Stimulated activated effector memory CD8-positive, alpha-beta T cell treated with anti-CD3 and anti-CD28 coated beads, Interleukin-12 subunit alpha, Interleukin-12 subunit beta, amount 100 ng/mL, for 72 hours (primary cell): ENCODE measurements around the gene RNF213.
"Not testable (repeated sequence)": the region's sequence is repeated elsewhere in the genome, so short reads cannot be mapped to it uniquely, and the experiment has no call there.

Source experiments
- ATAC-seq: fragments of 150-1000 bp; cut with Tn5 transposase; 2 replicates; pipeline ENCODE4 v1.10.0; 2021
- DNase-seq, 2 donors: peaks; one replicate each; pipeline ENCODE4 v3.0.0; 2021 to 2022; ENCODE audit warnings: low spot score in 2 of 2
- H3K27ac Mint-ChIP-seq: one replicate; pipeline ENCODE4 v1.8.0; 2022; ENCODE audit warnings: mild to moderate bottlenecking, mixed read lengths
- H3K36me3 Mint-ChIP-seq: one replicate; pipeline ENCODE4 v1.8.0; 2022; ENCODE audit warnings: mild to moderate bottlenecking, mixed read lengths
- H3K4me1 Mint-ChIP-seq: one replicate; pipeline ENCODE4 v1.8.0; 2022; ENCODE audit warnings: mixed read lengths
- H3K4me3 Mint-ChIP-seq: one replicate; pipeline ENCODE4 v1.8.0; 2022; ENCODE audit warnings: mild to moderate bottlenecking, mixed read lengths
- H3K9me3 Mint-ChIP-seq: one replicate; pipeline ENCODE4 v1.8.0; 2022; ENCODE audit warnings: mixed read lengths

RNF213 gene

DNA sequence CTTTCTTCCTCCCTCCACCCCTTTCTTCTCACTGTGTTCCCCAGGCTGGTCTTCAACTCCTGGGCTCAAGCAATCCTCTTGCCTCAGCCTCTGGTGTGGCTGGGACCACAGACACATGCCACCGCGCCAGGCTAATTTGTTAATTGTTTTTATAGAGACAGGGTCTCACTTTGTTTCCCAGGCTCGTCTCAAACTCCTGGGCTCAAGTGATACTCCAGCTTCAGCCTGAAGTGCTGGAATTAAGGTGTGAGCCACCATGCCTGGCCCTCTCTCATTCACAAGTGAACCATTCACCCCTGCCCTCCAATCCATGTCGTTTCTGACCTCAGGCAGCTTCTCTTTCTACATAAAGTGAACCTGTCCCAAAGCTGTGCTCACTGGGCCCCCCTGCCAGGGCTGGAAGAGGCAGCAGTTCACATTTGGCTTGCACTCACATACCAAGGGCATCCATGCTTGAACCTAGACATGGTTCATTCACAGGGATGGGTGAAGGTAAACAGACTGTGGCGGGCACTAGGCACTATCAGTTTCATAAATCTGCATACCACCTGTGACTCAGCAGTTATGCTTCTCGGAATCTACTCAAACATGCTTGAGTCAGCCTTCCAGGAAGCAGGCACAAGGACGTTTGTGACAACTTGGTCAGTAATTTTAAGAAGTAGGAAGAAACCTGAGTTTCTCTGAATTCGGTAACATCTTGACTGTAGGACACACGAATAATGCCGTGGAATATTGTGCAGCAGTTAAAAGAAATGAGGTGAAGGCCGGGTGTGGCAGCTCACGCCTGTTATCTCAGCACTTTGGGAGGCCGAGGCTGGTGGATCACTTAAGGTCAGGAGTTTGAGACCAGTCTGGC is 6.0 kb upstream of the RNF213 start:
- Mint-ChIP-seq H3K4me3 (peak overlapping the region; percentile 65), H3K9me3 (no peaks in the 10 kb centered on the region), H3K4me1 (peaks cover 62% of the 10 kb centered on the region), H3K36me3 (peaks cover 38% of the 10 kb centered on the region), H3K27ac (peak overlapping the region; percentile 96)
- DNase-seq = peak; percentile 51 to 88
- peak; percentile 85 for ATAC-seq

DNA sequence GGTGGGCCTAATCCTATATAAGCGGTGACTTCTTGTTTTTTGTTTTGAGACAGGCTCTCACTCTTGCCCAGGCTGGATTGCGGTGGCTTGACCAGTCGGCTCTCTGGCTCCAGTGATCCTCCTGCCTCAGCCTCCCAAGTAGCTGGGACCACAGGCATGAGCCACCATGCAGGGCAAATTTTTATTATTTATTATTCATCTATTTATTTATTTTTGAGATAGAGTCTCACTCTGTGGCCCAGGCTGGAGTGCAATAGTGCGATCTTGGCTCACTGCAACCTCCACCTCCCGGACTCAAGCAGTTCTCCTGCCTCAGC is 4.7 kb upstream of the RNF213 start:
- Mint-ChIP-seq H3K36me3 (peaks cover 43% of the 10 kb centered on the region), H3K4me1 (peaks cover 66% of the 10 kb centered on the region), H3K27ac (peak overlapping the region; percentile 97), H3K4me3 (no peak overlapping the region), H3K9me3 (no peaks in the 10 kb centered on the region)
- ATAC-seq (no peak), DNase-seq (no peak)

DNA sequence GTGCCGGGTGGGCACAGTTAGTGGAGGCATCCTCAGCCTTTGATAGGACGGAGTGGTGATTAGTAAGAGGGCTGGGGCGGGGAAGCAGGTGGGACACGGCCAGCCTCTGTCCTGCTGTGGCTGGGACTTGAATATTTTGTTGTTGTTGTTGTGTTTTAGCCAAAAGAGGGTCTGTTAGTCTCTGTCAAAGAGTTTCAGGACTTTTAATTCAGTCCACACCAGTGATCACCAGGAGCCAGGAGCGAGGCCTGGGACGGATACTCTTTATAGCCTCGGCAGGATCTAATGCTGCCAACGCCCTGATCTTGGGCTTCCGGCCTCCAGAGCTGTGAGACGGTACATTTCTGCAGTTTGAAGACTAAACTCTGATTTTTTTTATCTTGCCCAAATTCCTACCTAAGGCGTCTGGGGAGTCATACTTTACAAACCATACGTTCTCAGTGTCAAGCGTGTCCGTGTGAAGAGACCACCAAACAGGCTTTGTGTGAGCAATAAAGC is 2.9 kb upstream of the RNF213 start:
- DNase-seq = no peak
- Mint-ChIP-seq H3K9me3 (no peaks in the 10 kb centered on the region), H3K36me3 (peaks cover 50% of the 10 kb centered on the region), H3K4me3 (peak overlapping the region; percentile 94), H3K4me1 (peaks cover 69% of the 10 kb centered on the region), H3K27ac (peak overlapping the region; percentile 97)
- no peak for ATAC-seq

DNA sequence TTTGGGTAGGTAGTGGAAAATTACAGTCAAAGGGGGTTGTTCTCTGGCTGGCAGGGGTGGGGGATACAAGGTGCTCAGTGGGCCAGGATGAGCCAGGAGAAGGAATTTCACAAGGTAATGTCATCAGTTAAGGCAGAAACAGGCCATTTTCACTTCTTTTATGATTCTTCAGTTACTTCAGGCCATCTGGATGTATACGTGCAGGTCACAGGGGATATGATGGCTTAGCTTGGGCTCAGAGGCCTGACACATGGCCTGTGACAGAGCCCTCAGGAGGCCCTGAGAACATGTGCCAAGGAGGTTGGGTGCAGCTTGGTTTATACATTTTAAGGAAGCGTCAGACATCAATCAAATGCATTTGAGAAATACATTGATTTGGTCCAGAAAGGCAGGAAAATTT is 2.4 kb upstream of the RNF213 start:
- H3K9me3 Mint-ChIP-seq, DNase-seq, ATAC-seq: not testable (repeated sequence)
- peak overlapping the region; percentile 97 for H3K27ac Mint-ChIP-seq
- peak overlapping the region; percentile 94 for H3K4me3 Mint-ChIP-seq
- H3K4me1 Mint-ChIP-seq = peaks cover 69% of the 10 kb centered on the region
- peaks cover 49% of the 10 kb centered on the region for H3K36me3 Mint-ChIP-seq

DNA sequence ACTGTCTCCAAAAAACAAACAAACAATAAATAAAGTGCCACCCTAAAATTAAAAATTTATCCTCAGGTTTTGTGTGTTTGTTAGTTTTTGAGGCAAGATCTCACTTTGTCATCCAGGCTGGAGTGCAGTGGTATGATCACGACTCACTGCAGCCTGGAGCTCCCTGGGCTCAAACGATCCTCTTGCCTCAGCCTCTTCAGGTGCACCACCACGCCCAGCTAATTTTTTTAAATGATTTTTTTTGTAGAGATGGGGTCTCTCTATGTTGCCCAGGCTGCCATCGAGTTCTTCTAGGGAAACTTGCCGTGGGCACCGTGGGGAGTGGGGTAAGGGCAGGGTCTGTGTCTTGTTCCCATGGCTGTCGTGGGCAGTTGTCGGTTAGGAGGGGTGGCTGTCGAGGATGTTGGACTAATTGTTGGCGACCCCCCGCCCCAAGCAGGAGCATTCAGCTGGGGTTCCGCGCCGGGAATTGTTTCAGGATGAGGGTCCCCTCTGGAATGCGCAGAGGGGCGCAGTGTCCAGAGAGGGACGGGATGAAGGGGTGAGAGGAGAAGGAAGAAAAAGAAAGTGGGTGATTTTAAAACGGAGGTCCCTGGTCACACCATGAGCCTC is 1.1 kb upstream of the RNF213 start:
- Mint-ChIP-seq H3K36me3 (peaks cover 42% of the 10 kb centered on the region), H3K4me1 (peaks cover 64% of the 10 kb centered on the region), H3K9me3 (no peaks in the 10 kb centered on the region), H3K4me3 (peak overlapping the region; percentile 94), H3K27ac (peak overlapping the region; percentile 97)
- peak in 1 of 2 donors; percentile 63 for DNase-seq
- ATAC-seq = no peak

DNA sequence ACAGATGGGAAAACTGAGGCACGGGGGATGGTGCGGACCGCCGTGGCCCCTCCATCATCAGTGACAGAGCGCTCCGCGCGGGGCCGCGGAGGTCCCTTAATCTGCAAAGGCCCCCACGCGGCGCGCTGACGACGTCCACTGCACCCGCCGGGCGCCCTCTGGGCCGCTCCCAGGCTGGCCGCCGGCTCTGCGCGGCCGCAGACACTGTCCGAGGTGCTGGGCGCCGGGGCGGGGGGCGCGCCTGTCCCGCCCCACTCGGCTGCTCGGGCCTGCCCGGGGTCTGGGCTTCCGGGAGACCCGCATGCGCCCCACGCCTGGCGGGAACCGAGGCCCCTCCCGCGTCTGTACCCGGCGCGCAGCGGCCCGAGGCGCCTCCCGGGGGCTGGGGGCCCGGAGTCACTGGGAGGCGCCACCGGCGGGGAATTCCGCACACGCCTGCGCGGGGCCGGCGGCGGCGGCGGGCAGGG is 550 bp upstream of the RNF213 start:
- H3K36me3 Mint-ChIP-seq = peaks cover 37% of the 10 kb centered on the region
- H3K4me3 Mint-ChIP-seq = peak overlapping the region; percentile 94
- peak overlapping the region; percentile 97 for H3K27ac Mint-ChIP-seq
- DNase-seq = peak; percentile 73 to 89
- no peaks in the 10 kb centered on the region for H3K9me3 Mint-ChIP-seq
- peak; percentile 61 for ATAC-seq
- H3K4me1 Mint-ChIP-seq = peaks cover 63% of the 10 kb centered on the region

DNA sequence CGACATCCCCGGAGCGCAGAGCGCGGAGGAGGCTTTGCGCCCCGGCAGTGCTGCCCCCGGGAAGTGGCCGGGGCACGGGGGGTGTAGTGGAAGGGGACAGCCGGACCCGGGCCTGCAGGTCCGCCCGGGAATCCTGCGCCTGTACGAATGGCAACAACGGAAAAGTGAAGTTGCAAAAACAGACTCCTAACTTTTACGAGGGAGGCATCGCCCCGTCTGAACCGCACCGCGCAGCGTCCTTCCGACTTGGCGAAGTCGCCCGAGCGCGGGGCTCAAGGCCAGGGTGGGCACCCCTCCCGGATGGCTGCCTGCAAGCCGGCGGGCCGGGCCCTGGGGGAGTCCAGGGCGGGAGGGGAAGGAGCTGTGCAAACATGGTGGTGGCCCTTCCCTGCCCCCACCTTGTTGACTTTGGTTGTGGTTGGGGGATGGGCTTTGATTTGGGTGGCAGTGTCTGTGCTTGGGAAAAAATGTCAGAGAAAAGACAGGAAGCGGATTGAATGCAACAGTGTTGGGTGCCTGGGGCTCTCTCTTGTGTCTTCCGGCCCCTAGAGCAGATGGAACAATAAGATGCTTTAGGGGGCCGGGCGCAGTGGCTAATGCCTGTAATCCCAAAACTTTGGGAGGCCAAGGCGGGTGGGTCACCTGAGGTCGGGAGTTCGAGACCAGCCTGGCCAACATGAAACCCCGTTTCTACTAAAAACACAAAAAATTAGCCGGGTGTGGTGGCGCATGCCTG is 675 bp downstream of the RNF213 start:
- H3K9me3 Mint-ChIP-seq = no peaks in the 10 kb centered on the region
- H3K4me3 Mint-ChIP-seq = peak overlapping the region; percentile 99
- H3K4me1 Mint-ChIP-seq = peaks cover 66% of the 10 kb centered on the region
- peaks cover 33% of the 10 kb centered on the region for H3K36me3 Mint-ChIP-seq
- H3K27ac Mint-ChIP-seq = peak overlapping the region; percentile 96
- DNase-seq (peak; percentile 51 to 86), ATAC-seq (peak; percentile 3)

DNA sequence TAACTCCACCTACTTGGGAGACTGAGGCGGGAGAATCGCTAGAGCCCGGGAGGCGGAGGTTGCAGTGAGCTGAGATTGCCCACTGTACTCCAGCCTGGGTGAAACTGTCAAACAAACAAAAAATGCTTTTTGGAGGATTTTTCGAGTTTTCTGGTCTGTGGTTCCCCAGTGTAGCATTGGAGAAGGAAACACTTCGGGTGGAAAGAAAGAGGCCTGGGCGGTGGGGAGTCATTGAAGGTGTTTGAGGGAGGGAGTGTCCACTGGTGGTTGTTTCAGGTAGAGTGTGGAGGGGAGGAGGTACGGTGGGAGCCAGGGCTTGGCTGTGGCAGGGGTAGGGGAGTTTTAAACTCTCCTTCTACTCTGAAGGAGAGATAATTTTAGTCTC is 1.2 kb downstream of the RNF213 start:
- Mint-ChIP-seq H3K9me3 (no peaks in the 10 kb centered on the region), H3K27ac (peak overlapping the region; percentile 96), H3K4me1 (peaks cover 66% of the 10 kb centered on the region)

DNA sequence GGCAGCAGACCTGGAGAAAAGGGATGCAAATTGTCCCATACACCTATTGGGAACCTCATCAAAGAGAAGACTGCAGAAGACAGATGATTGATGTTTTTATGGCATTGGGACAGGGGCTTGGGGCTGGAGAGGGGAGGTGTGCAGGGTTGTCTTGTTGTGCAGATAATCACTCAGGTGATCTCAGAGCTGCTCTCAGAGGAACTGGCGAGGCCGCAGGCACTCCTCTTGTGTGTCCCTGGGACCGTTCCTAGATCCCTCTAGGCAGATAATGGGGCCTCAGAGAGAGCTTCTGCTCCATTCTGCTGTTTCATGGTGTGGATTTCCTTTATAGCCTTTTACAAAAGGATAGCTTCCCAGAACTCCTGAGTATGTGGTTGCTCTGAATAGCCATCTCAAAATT is 1.6 kb downstream of the RNF213 start:
- peak overlapping the region; percentile 99 for H3K4me3 Mint-ChIP-seq
- H3K36me3 Mint-ChIP-seq = peaks cover 33% of the 10 kb centered on the region

More for the DNA sequence above, 1.2 kb downstream of the RNF213 start:
- Mint-ChIP-seq H3K36me3 (peaks cover 33% of the 10 kb centered on the region), H3K4me3 (peak overlapping the region; percentile 99)
- DNase-seq = no peak
- no peak for ATAC-seq

DNA sequence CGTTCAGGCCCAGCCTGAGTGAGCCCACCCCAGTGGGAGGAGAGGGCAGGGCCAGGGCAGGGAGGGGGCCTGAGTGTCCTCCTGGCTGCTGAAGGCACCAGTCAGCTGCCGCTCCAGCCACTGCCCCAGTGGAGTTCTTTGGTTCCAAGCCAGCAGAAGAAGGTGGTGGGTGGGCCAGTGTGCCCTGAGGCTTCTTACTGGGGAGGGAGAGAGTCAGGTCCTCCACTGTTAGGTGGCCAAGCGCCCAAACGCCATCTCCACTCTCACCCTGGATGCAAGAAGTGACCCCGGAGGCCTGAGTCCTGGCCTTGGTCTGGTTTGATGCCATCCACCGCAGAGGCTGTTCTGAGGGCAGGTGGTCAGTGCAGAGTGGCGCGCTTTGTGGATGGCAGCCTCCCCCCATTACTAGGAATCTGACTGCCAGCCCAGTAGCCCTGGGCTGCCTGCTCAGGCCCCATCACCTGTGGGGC is 2.2 kb downstream of the RNF213 start:
- H3K27ac Mint-ChIP-seq = peak overlapping the region; percentile 96
- ATAC-seq = no peak
- DNase-seq = peak in 1 of 2 donors; percentile 60
- H3K36me3 Mint-ChIP-seq = peaks cover 33% of the 10 kb centered on the region
- H3K9me3 Mint-ChIP-seq = no peaks in the 10 kb centered on the region
- peak overlapping the region; percentile 99 for H3K4me3 Mint-ChIP-seq
- H3K4me1 Mint-ChIP-seq = peaks cover 65% of the 10 kb centered on the region

More for the DNA sequence above, 1.6 kb downstream of the RNF213 start:
- H3K4me1 Mint-ChIP-seq = peaks cover 66% of the 10 kb centered on the region
- DNase-seq = no peak
- H3K9me3 Mint-ChIP-seq = no peaks in the 10 kb centered on the region
- H3K27ac Mint-ChIP-seq = peak overlapping the region; percentile 96
- no peak for ATAC-seq

DNA sequence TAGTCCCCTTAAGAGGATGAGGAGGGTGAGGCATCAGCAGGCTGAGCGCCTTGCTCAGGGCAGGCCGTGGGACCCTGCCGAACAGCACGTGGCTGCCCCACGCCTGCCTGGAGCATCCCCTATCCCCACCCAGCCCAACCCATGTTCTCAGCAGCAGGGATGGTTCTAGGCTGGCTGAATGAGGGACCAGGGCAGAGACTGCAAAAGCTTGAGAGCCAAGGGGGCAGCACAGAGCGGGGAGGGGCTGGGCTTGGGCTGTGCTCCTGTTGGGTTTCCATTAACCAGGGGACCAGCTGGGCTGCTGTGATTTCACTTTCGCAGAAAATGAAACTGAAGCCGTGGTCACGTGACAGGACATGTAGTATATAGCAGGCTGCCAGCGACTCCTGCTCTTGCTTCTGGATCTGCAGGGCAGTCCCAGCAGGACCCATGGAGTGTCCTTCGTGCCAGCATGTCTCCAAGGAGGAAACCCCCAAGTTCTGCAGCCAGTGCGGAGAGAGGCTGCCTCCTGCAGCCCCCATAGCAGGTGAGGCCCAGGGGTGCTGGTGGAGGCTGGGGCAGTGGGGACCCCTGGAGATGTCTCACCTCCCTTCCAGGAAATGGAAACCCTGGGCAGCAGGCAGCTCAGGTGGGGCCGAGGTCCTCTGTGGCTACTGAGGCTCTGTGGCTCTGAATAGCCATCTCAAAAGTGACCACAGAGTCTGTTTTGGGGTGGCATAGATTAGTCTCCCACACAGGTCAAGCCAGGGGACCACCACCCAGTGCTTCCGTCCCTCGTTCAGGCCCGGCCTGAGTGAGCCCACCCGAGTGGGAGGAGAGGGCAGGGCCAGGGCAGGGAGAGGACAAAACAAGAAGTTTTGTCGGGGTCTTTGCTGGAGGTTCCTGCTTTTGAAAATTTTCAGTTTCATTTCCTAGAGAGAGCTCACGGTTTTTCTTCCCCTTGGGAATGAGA is 2.9 kb downstream of the RNF213 start:
- peaks cover 58% of the 10 kb centered on the region for H3K4me1 Mint-ChIP-seq
- peak overlapping the region; percentile 99 for H3K4me3 Mint-ChIP-seq
- ATAC-seq = peak; percentile 51

DNA sequence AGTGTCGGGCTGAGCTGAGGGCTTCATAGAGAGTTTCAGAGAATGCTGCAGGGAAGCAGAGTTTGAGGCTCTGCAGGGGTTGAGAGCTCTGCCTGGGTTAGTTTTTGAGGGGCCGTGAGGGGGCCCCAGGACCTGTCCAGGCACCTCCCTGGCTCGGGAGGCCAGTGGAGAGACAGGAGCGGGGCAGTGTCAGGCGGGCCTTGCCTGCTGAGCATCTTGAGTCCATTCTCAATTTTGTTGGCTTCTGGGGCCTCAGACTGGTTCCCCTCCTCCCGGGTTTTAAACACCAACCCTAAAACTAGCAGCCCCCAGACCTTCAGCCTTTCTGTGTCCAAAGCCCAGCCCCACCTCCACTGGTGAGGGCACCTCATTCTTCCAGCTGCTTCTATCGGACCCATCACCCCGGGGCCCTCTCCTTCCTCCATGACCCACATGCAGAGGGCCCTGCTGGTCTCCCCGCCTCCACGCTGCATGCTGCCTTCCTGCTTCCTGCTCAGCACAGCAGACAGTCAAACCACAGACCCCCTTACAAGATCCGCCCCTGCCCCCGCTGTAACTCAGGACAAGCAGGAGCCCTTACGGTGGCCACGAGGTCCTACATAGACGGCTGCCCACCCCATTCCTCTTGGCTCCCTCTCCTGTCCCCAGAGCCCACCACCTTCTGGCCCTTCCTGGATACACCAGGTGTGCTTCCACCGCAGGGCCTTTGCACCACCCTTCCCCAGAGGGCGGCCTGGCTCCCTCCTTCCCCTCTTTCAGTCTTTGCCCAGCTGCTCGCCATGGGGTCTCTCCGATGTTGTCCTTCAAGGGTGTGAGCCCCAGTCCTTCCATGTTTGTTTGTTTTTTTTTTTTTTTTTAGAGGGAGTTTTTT is 3.8 kb downstream of the RNF213 start:
- ATAC-seq (no peak), DNase-seq (peak in 1 of 2 donors; percentile 81)
- Mint-ChIP-seq H3K27ac (peak overlapping the region; percentile 96), H3K4me1 (peaks cover 49% of the 10 kb centered on the region), H3K36me3 (peaks cover 18% of the 10 kb centered on the region), H3K9me3 (no peaks in the 10 kb centered on the region), H3K4me3 (peak overlapping the region; percentile 99)

More for the DNA sequence above, 2.9 kb downstream of the RNF213 start:
- peaks cover 26% of the 10 kb centered on the region for H3K36me3 Mint-ChIP-seq
- peak; percentile 75 to 95 for DNase-seq
- no peaks in the 10 kb centered on the region for H3K9me3 Mint-ChIP-seq
- H3K27ac Mint-ChIP-seq = peak overlapping the region; percentile 96

DNA sequence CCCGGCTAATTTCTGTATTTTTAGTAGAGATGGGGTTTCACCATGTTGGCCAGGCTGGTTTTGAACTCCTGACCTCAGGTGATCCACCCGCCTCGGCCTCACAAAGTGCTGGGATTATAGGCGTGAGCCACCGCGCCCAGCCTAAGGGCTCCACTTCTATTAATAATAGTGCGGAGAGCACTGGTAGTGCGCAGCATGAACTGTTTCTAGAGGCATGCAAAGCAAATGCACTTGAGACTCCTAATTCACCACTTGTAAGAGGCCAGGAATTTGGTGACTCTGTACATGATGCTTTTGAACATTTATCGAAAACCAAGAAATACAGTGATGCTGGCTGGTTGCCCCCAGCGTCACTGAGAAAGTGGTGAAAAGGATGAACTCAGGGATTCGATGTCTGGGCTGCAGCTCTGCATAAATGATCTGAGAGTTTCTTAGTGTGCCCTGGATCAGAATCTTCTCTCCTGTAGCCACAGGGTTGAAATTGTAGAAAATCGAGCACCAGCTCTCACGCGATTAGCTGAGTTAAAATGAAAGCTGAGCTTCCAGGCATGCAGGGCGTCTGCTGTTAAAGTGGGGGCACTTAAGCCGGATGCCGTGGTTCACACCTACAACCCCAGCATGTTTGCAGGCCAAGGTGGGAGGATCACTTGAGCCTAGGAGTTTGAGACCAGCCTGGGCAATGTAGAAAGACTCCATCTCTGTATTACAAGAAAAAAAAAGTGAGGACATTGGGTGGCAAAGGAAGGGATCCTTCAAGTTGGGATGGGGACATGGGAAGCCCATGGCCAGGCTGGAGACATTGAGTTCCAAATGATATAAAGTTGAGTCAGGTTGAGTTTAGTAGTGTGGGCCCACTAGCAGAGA is 4.8 kb downstream of the RNF213 start:
- peak overlapping the region; percentile 96 for H3K27ac Mint-ChIP-seq
- H3K9me3 Mint-ChIP-seq = no peaks in the 10 kb centered on the region
- ATAC-seq = peak; percentile 77

More for the DNA sequence above, 4.8 kb downstream of the RNF213 start:
- DNase-seq = peak; percentile 57 to 87
- peaks cover 12% of the 10 kb centered on the region for H3K36me3 Mint-ChIP-seq
- peak overlapping the region; percentile 99 for H3K4me3 Mint-ChIP-seq
- peaks cover 43% of the 10 kb centered on the region for H3K4me1 Mint-ChIP-seq
